Tibial nerve (tissue), 4 donors: ENCODE measurements around the gene LPCAT2. TPM values are rescaled to one million over a fixed set of nuclear protein-coding genes. Genes with fewer than 3 reads are reported as not detected.
"Not testable (repeated sequence)": the region's sequence is repeated elsewhere in the genome, so short reads cannot be mapped to it uniquely, and the experiment has no call there.

Experiments
- DNase-seq, 2 donors: peaks; one replicate each; pipeline ENCODE4 v3.0.0-alpha.2; 2019; ENCODE audit warnings: low spot score in 2 of 2
- H3K27ac ChIP-seq, 4 donors: fragments of 200-600 bp; sonication (generic) in 3 of 4; one replicate each; pipeline ENCODE4 v1.5.1; 2017 to 2019; ENCODE audit warnings: mild to moderate bottlenecking in 1 of 4
- H3K27me3 ChIP-seq, 2 donors: fragments of 200-600 bp; sonication (generic) in 1 of 2; one replicate each; pipeline versions ENCODE4 v1.5.1 to v1.6.0; 2017 to 2019
- H3K36me3 ChIP-seq, 3 donors: fragments of 200-600 bp; sonication (generic); one replicate each; pipeline ENCODE4 v1.5.1; 2018 to 2019
- H3K4me1 ChIP-seq, 4 donors: fragments of 200-600 bp; sonication (generic) in 3 of 4; one replicate each; pipeline ENCODE4 v1.5.1; 2017 to 2019
- H3K4me3 ChIP-seq, 4 donors: fragments of 200-600 bp; sonication (generic) in 3 of 4; one replicate each; pipeline ENCODE4 v1.5.1; 2017 to 2019; ENCODE audit warnings: mild to moderate bottlenecking in 1 of 4, moderate library complexity in 1 of 4
- H3K9me3 ChIP-seq, 4 donors: fragments of 200-600 bp; sonication (generic) in 3 of 4; one replicate each; pipeline ENCODE4 v1.5.1; 2017 to 2019
- EP300 ChIP-seq, 2 donors: sonication (generic); formaldehyde crosslinking; IDR thresholded peaks; one replicate each; pipeline ENCODE4 v1.6.1; 2017; ENCODE audit warnings: antibody characterized with exemption in 2 of 2, mild to moderate bottlenecking in 1 of 2
- POLR2A ChIP-seq, 2 donors: fragments of 450-650 bp; IDR thresholded peaks; one replicate each; pipeline ENCODE4 v1.6.1; 2017; ENCODE audit warnings: antibody characterized with exemption in 2 of 2, mild to moderate bottlenecking in 2 of 2, moderate library complexity in 2 of 2
- WGBS, 2 donors: methylation state at CpG; one replicate each; pipeline ENCODE4 v1.1.5; 2018; 5-methylcytosine and 5-hydroxymethylcytosine counted together
- total RNA-seq, 4 donors: library from RNA; depleted of rRNA; stranded (reverse); fragments of >200 nt; gene quantifications; one replicate each; pipeline ENCODE4 v1.1.0, GENCODE V29; 2016
- TF ChIP-seq, protein P1 (sequence below), 5 experiments: fragments of 200-600 bp in 3 of 5; fragments of 450-650 bp in 2 of 5; sonication (generic) in 3 of 5; IDR thresholded peaks; one replicate each; pipeline ENCODE4 v1.5.1; 2016 to 2019; ENCODE audit warnings: antibody characterized with exemption in 5 of 5, mild to moderate bottlenecking in 3 of 5, moderate library complexity in 2 of 5

Gene LPCAT2
- total RNA-seq, 4 donors from 2014 or later: 14.9 to 33.4 (median 24.0) TPM

- no peak overlapping the region for H3K4me3 ChIP-seq
- H3K27me3 ChIP-seq: no peaks in the 10 kb centered on the region
- no peak for TF ChIP-seq EP300 (IDR thresholded peaks at IDR 0.05)
- TF ChIP-seq, protein P1, sequence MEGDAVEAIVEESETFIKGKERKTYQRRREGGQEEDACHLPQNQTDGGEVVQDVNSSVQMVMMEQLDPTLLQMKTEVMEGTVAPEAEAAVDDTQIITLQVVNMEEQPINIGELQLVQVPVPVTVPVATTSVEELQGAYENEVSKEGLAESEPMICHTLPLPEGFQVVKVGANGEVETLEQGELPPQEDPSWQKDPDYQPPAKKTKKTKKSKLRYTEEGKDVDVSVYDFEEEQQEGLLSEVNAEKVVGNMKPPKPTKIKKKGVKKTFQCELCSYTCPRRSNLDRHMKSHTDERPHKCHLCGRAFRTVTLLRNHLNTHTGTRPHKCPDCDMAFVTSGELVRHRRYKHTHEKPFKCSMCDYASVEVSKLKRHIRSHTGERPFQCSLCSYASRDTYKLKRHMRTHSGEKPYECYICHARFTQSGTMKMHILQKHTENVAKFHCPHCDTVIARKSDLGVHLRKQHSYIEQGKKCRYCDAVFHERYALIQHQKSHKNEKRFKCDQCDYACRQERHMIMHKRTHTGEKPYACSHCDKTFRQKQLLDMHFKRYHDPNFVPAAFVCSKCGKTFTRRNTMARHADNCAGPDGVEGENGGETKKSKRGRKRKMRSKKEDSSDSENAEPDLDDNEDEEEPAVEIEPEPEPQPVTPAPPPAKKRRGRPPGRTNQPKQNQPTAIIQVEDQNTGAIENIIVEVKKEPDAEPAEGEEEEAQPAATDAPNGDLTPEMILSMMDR (IDR thresholded peaks at IDR 0.05): no peak
- no peak for TF ChIP-seq POLR2A (IDR thresholded peaks at IDR 0.05)
- no peaks in the 10 kb centered on the region for H3K9me3 ChIP-seq
- H3K27ac ChIP-seq: no peak overlapping the region
- DNase-seq: no peak
- H3K4me1 ChIP-seq: no peaks in the 10 kb centered on the region
- no peaks in the 10 kb centered on the region for H3K36me3 ChIP-seq
These were observed 83.4 kb downstream of the LPCAT2 start for GRCh38 chr16:55592306-55592705.

- Histone ChIP-seq H3K36me3 (no peaks in the 10 kb centered on the region), H3K4me3 (no peak overlapping the region), H3K27me3 (no peaks in the 10 kb centered on the region), H3K27ac (no peak overlapping the region), H3K4me1 (no peaks in the 10 kb centered on the region), H3K9me3 (no peaks in the 10 kb centered on the region)
- no peak for TF ChIP-seq EP300 (IDR thresholded peaks at IDR 0.05)
- TF ChIP-seq POLR2A (IDR thresholded peaks at IDR 0.05): no peak
- 75 to 76% methylated on average over 4 of the region's 4 CpGs for WGBS, 2 donors
- no peak for DNase-seq
These were observed 89.1 kb downstream of the LPCAT2 start for GRCh38 chr16:55597928-55598327.

- H3K9me3 ChIP-seq: no peaks in the 10 kb centered on the region
- WGBS, 2 donors: 58 to 69% methylated on average over 4 of the region's 4 CpGs
- TF ChIP-seq EP300 (IDR thresholded peaks at IDR 0.05): no peak
- TF ChIP-seq, protein P1 (IDR thresholded peaks at IDR 0.05): no peak
- no peak overlapping the region for H3K4me3 ChIP-seq
- H3K4me1 ChIP-seq: no peaks in the 10 kb centered on the region
- H3K36me3 ChIP-seq: no peaks in the 10 kb centered on the region
- H3K27ac ChIP-seq: no peak overlapping the region
- no peaks in the 10 kb centered on the region for H3K27me3 ChIP-seq
- no peak for DNase-seq
These were observed 97.0 kb downstream of the LPCAT2 start for GRCh38 chr16:55605754-55606336.

- H3K27ac ChIP-seq: no peak overlapping the region
- TF ChIP-seq EP300 (IDR thresholded peaks at IDR 0.05): no peak
- no peak for TF ChIP-seq POLR2A (IDR thresholded peaks at IDR 0.05)
- TF ChIP-seq, protein P1 (IDR thresholded peaks at IDR 0.05): no peak
- no peaks in the 10 kb centered on the region for H3K27me3 ChIP-seq
- H3K9me3 ChIP-seq: peaks cover 0 to 14% (median 0%) of the 10 kb centered on the region in 4 donors
- H3K36me3 ChIP-seq: no peaks in the 10 kb centered on the region
- DNase-seq: no peak
- no peaks in the 10 kb centered on the region for H3K4me1 ChIP-seq
- no peak overlapping the region for H3K4me3 ChIP-seq
- WGBS, 2 donors: 52 to 58% methylated on average over 6 of the region's 6 CpGs
These were observed 104.9 kb downstream of the LPCAT2 start for GRCh38 chr16:55613613-55614335.

GRCh38 chr16:55615071-55615470 is 106.2 kb downstream of the LPCAT2 start:
- peaks cover 0 to 14% (median 0%) of the 10 kb centered on the region in 4 donors for H3K9me3 ChIP-seq
- no peak overlapping the region for H3K4me3 ChIP-seq
- no peak overlapping the region for H3K27ac ChIP-seq
- H3K36me3 ChIP-seq: no peaks in the 10 kb centered on the region
- no peak for DNase-seq
- H3K4me1 ChIP-seq: no peaks in the 10 kb centered on the region
- no peak for TF ChIP-seq EP300 (IDR thresholded peaks at IDR 0.05)
- TF ChIP-seq POLR2A (IDR thresholded peaks at IDR 0.05): no peak
- 76 to 86% methylated on average over 3 of the region's 3 CpGs for WGBS, 2 donors
- no peaks in the 10 kb centered on the region for H3K27me3 ChIP-seq

DNA sequence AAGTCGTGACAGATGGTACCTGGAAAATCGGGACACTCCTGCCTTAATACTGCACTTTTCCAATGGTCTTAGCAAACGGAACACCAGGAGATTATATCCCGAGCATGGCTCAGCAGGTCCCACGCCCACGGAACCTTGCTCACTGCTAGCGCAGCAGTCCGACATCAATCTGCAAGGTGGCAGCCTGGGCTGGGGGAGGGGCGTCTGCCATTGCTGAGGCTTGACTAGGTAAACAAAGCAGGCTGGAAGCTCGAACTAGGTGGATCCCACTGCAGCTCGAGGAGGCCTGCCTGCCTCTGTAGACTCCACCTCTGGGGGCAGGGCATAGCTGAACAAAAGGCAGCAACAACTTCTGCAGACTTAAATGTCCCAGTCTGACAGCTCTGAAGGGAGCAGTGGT is 106.8 kb downstream of the LPCAT2 start:
- peaks cover 0 to 14% (median 0%) of the 10 kb centered on the region in 4 donors for H3K9me3 ChIP-seq
- not testable (repeated sequence) for H3K27ac ChIP-seq, H3K4me3 ChIP-seq, H3K4me1 ChIP-seq, DNase-seq, H3K27me3 ChIP-seq, H3K36me3 ChIP-seq
- whole genome bisulfite sequencing, 2 donors: 90 to 93% methylated on average over 4 to 8 of the region's 11 CpGs
